IPS-18c (cell line): Measurements from ENCODE around the gene ALDH7A1.
"Not testable (repeated sequence)": the region's sequence is repeated elsewhere in the genome, so short reads cannot be mapped to it uniquely, and the experiment has no call there.

ENCODE experiments used
- H3K4me3 ChIP-seq: 2 replicates; pipeline ENCODE4 v1.7.0; 2013; ENCODE audit warnings: low read depth, mild to moderate bottlenecking, low read length, moderate library complexity; ENCODE audit not compliant: insufficient read depth
- H3K9me3 ChIP-seq: one replicate; pipeline ENCODE4 v1.6.1; 2013; ENCODE audit warnings: mild to moderate bottlenecking, low read length, moderate library complexity; ENCODE audit not compliant: control insufficient read depth, insufficient read depth

ALDH7A1 gene

GRCh38 chr5:126594748-126595485 lies at the start of gene ALDH7A1:
ALDH7A1 (minus strand) TSS chr5:126595219; CDS start chr5:126595198, 21 bp downstream.
- H3K4me3 ChIP-seq, result peak within 1 kb of the TSS; percentile 90

GRCh38 chr5:126641387-126641786 lies 46.4 kb upstream of the ALDH7A1 start:
- Histone ChIP-seq H3K9me3 (no peaks in the 10 kb centered on the region), H3K4me3 (no peak overlapping the region)

More at GRCh38 chr5:126594748-126595485, at the start of gene ALDH7A1:
- H3K9me3 ChIP-seq, result no peaks in the 10 kb centered on the region

GRCh38 chr5:126640866-126641265 lies 45.8 kb upstream of the ALDH7A1 start:
- H3K4me3 ChIP-seq, result no peak overlapping the region
- no peaks in the 10 kb centered on the region for H3K9me3 ChIP-seq

GRCh38 chr5:126636956-126637355 lies 41.9 kb upstream of the ALDH7A1 start:
- Histone ChIP-seq H3K9me3 (no peaks in the 10 kb centered on the region), H3K4me3 (no peak overlapping the region)

GRCh38 chr5:126635585-126635984 lies 40.6 kb upstream of the ALDH7A1 start:
- H3K9me3 ChIP-seq, result no peaks in the 10 kb centered on the region
- H3K4me3 ChIP-seq, result no peak overlapping the region

- no peak overlapping the region for H3K4me3 ChIP-seq
Observed at GRCh38 chr5:126633552-126633951, 38.5 kb upstream of the ALDH7A1 start.

GRCh38 chr5:126631920-126632319 lies 36.9 kb upstream of the ALDH7A1 start:
- Histone ChIP-seq H3K4me3 (no peak overlapping the region), H3K9me3 (no peaks in the 10 kb centered on the region)

More at GRCh38 chr5:126633552-126633951, 38.5 kb upstream of the ALDH7A1 start:
- no peaks in the 10 kb centered on the region for H3K9me3 ChIP-seq

- no peaks in the 10 kb centered on the region for H3K9me3 ChIP-seq
- H3K4me3 ChIP-seq, result no peak overlapping the region
Observed at GRCh38 chr5:126628102-126628501, 33.1 kb upstream of the ALDH7A1 start.

GRCh38 chr5:126624534-126624933 lies 29.5 kb upstream of the ALDH7A1 start:
- no peaks in the 10 kb centered on the region for H3K9me3 ChIP-seq
- no peak overlapping the region for H3K4me3 ChIP-seq

GRCh38 chr5:126619781-126620180 lies 24.8 kb upstream of the ALDH7A1 start:
- Histone ChIP-seq H3K4me3 (no peak overlapping the region), H3K9me3 (no peaks in the 10 kb centered on the region)

GRCh38 chr5:126617603-126618002 lies 22.6 kb upstream of the ALDH7A1 start:
- H3K4me3 ChIP-seq, H3K9me3 ChIP-seq: not testable (repeated sequence)

GRCh38 chr5:126615286-126615685 lies 20.3 kb upstream of the ALDH7A1 start:
- no peaks in the 10 kb centered on the region for H3K9me3 ChIP-seq
- no peak overlapping the region for H3K4me3 ChIP-seq

GRCh38 chr5:126613941-126614592 lies 19.0 kb upstream of the ALDH7A1 start:
- Histone ChIP-seq H3K4me3 (no peak overlapping the region), H3K9me3 (no peaks in the 10 kb centered on the region)

- no peaks in the 10 kb centered on the region for H3K9me3 ChIP-seq
- H3K4me3 ChIP-seq, result no peak overlapping the region
Observed at GRCh38 chr5:126610616-126611015, 15.6 kb upstream of the ALDH7A1 start.

- no peak overlapping the region for H3K4me3 ChIP-seq
- no peaks in the 10 kb centered on the region for H3K9me3 ChIP-seq
Observed at GRCh38 chr5:126610160-126610559, 15.1 kb upstream of the ALDH7A1 start.

GRCh38 chr5:126605525-126605924 lies 10.5 kb upstream of the ALDH7A1 start:
- peaks cover 4% of the 10 kb centered on the region for H3K9me3 ChIP-seq
- no peak overlapping the region for H3K4me3 ChIP-seq

GRCh38 chr5:126603402-126603991 lies 8.5 kb upstream of the ALDH7A1 start:
- Histone ChIP-seq H3K9me3 (peaks cover 4% of the 10 kb centered on the region), H3K4me3 (no peak overlapping the region)
